NCI-H1694 treated with DMSO at 0.1 percent for 48 hours (cell line): ENCODE data around the gene AGXT2.

ENCODE experiments used
- DNase-seq: peaks from one replicate; lab custom pipeline; 2025; lab: John Stamatoyannopoulos, UW

AGXT2 gene

GRCh38 chr5:34968258-34968657 lies 79.5 kb downstream of the AGXT2 start:
- DNase-seq, result no peak

GRCh38 chr5:34967540-34967939 lies 80.2 kb downstream of the AGXT2 start:
- no peak for DNase-seq

- no peak for DNase-seq
These were observed 88.4 kb downstream of the AGXT2 start for GRCh38 chr5:34959323-34959722.

- DNase-seq, result peak; percentile 33
These were observed 89.7 kb downstream of the AGXT2 start for GRCh38 chr5:34957857-34958690.

- DNase-seq, result no peak
These were observed 90.4 kb downstream of the AGXT2 start for GRCh38 chr5:34957321-34957720.
